CD4-positive, alpha-beta T cell treated with Interferon gamma for 1 hour (primary cell): ENCODE data around the gene FRMPD3.

Experiments
- DNase-seq: peaks from one replicate; pipeline ENCODE4 v3.0.0-alpha.2; 2020

Gene FRMPD3

GRCh38 chrX:107482046-107482445 lies 32.6 kb downstream of the FRMPD3 start:
- DNase-seq, result no peak

DNA sequence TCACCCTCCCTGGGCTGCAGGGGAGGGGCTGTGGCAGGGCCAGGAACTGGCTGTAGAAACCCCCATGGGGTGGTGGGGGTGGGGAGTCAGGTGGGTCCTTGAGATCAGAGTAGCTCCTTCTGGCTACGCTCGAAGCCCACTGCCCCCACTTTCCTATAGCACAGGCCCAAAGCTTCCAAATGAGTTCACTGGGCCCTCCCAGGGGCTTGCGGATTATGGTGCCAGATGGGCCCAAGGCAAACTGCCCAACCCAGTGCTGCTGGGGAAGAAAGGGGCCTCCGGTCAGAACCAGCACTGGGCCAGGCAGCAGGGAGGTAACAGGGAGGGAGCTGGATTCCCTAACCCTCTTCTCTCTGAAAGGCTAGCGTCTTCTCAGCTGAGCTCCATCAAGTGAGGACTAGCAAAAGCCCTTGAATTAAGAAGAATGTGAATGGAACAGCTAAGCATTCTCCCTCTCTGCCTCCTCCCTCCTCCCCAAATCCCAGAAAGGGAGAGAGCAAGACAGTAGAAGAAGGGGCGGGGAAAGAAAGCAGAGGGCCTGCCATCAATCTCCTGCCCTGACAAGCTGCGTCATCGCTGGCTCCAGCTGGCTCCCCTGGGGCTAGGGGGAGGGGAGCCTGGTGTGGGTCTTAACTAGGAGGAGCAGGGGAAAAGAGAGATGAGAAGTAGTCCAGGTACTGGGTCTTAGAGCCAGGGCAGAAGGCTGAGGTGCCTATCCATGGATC lies 34.7 kb downstream of the FRMPD3 start:
- DNase-seq, result no peak

DNA sequence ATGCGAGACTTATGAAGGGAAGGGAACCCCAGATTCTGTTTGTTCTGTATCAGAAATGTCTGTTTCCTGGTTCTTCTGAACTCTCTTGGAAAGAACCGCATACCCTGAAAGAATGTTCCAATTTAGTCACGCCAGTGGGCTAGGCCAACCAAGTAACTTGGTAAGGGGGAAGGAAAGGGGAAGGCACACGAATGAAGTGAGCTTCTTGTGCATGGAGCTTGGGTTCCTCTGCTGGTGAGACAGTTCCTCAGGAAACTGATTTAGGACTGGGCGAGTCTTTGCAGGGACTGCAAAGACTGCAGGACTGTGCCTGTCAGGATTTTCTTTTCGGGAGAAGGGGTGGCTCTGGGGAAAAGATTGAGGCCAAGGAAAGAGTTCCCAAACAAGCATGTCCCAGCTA lies 35.6 kb downstream of the FRMPD3 start:
- no peak for DNase-seq

DNA sequence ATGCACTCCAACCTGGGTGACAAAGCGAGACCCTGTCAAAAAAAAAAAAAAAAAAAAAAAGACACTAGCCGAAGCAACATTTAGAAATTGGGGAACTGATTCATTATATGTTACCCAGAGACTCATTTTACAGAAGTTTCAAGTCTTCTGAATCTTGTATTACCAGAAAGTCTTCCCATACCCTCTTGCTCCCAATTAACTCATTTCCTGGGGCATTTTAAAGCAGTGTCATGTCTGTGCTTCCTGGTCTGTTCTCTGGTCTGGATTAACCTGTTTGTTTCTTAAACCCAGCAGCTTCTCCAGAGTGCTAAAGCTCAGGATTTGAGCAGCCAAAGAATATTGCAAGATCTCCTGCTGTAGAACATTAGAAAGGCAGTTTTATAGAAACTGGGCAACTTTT lies 43.7 kb downstream of the FRMPD3 start:
- no peak for DNase-seq

- no peak for DNase-seq
Measured at GRCh38 chrX:107496786-107497185, 47.3 kb downstream of the FRMPD3 start.
